CD4-positive, alpha-beta T cell treated with Interleukin-21 for 1 hour (primary cell): ENCODE measurements around the gene RNU11.
A peak's percentile ranks its signal among the peaks of the same experiment; 100 is the strongest.
"Not testable (repeated sequence)": the region's sequence is repeated elsewhere in the genome, so short reads cannot be mapped to it uniquely, and the experiment has no call there.

Source experiments
- DNase-seq: peaks from one replicate; pipeline ENCODE4 v3.0.0-alpha.2; 2020

The RNU11 gene

DNA sequence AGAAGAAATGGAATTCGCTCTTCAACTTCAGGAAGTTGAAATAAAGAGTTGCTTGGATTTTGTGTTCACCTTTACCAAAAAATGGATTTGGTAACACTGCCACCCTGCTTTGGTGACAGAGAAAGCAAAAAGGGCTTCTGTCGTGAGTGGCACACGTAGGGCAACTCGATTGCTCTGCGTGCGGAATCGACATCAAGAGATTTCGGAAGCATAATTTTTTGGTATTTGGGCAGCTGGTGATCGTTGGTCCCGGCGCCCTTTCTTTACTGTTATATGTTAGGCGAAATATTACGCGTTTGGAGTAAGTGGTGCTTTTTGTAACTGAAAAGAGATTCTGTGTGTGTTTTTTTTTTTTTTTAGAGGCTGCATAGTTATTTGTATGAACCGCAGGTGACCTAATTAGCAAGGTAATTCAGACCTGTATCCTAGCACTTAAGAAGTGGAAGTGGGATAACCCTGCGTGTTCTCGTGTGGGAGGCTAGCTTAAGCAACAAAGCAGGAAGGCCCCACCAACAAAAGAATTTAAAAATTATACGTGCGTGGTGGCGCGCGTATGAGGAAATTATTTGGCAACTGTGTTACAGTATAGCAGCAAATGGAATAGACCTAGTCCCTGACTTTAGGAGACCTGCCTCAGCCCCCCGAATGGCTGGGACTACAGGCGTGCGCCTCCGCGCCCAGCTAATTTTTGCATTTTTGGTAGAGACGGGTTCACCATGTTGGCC lies at the start of gene RNU11:
Gene RNU11, plus strand, starts transcription at position 127 of the 725 bp plus-strand sequence.
- peak; percentile 94 for DNase-seq

DNA sequence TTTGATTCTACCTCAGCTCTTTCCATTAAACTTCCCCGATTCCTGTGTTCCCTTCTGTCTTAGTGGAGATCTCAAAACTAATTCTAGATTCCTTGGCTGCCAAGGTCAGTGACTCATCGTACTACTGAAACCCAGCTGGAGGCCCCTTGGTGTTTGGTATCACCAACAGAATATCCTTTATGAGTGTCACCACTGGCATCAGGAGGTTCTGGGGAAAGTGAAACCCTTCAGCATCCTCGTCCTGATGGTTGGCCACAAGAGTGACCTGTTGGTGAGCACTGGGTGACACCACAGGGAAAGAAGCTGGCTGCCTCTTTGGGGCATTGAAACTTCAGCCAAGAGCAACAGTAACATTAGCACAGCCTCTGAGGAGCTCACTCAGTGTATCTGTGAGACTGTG lies 46.7 kb upstream of the RNU11 start:
- DNase-seq, result no peak

DNA sequence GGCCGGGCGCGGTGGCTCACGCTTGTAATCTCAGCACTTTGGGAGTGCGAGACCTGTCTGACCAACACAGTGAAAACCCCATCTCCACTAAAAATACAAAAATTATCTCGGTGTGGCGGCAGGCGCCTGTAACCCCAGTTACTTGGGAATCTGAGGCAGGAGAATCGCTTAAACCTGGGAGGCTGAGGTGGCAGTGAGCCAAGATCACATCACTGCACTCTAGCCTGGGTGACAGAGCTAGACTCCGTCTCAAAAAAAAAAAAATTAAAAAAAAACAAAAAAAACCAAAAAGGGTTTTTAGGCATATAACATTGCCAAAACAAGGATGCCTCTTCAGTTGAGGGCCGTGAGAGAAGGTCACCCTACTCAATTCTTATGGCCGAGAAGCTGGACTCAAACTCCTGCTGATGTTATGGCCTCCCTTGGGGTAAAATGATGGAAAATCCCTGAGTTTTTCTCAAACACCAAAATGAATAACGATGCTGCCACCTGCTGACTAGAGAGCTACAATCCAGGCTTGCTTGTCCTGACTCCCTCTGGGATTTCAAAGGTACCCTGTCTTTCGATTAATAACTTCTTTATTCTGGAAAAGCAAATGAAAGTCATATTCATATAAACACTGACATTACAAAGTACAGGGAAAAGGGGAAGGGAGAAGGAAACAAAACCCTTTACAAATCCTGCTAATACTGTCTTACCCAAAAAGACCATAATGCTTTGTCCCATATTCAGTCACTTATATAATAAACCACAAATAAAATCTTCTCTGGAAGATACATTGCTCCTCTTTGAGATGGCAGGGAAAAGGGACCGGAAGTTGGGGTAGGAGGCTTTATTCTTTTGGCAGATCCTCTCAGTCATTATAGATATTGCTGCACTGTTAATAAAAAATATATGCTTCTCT lies 45.6 kb upstream of the RNU11 start:
- DNase-seq, result peak; percentile 49

DNA sequence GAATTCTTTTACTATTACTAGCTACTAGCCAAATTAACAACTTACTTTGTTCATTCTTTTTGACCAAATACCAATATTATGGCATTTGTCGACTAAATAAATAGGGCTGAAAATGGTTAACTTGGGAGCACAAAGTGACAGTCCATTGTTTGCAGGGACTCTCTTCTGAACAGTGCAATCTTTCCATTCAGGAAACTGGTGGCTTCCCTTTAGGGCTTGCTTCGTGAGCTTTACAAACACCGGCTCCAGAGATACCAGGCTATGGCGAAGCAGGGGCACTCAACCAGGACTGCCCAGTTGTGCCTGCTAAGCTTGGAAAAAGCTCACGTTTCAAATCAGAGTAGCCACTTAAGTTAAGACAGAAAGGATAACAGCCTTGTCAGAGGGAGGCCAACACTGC lies 44.0 kb upstream of the RNU11 start:
- DNase-seq, result no peak

DNA sequence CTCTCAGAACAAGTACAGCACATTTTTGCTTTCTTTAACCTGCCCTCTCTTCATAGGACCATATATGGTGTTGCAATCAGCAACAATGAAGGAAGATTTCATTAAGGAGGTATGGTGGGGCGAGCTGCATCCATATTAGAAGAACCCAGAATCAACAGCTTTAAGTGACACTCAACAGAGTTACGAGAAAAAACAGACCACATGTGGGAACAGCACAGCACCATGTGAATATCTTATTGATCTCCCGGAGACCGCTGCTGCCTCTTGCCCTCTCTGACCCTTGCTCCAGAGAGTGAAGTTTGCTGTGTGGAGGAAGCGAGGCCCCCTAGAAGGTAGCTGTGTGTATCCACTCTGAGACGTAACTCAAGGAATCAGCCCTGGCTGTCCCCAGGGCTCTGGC lies 43.4 kb upstream of the RNU11 start:
- DNase-seq, result no peak

DNA sequence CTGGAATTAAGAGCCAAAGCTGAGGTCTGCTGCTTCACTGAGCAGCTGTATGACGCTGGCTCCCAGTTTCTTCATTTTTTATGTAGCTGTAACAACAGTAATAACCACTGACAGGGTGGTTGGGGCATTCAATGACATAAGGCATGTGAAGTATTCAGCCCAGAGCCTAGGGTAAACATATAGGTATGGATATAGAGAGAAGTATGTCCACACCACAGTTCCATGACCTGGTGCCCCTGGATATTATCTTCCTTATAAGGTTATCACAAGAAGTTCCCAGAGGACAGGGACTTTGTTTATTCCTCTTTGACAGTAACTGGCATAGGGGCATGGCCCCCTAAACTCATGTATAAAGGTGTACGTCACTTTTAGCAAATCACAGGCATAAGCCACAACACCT lies 41.6 kb upstream of the RNU11 start:
- DNase-seq, result no peak

DNA sequence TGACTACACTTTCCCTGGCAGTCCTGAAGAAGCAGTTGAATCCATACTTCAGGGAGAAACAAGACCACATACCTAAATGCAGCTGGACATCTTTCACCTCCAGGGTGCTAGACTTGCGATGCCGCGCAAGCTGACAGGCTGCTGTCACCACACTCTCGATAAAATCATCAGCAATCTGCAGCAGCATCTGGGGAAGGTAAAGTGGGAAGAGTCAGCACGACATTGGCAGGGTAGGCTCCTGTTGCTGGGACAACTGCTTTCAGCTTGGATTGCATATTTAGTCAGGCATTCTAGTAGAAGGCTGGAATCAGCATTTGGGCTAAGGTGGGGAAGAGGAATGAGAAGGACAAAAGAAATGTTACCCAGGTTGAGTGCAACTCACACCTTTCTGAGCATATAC lies 35.2 kb upstream of the RNU11 start:
- no peak for DNase-seq

DNA sequence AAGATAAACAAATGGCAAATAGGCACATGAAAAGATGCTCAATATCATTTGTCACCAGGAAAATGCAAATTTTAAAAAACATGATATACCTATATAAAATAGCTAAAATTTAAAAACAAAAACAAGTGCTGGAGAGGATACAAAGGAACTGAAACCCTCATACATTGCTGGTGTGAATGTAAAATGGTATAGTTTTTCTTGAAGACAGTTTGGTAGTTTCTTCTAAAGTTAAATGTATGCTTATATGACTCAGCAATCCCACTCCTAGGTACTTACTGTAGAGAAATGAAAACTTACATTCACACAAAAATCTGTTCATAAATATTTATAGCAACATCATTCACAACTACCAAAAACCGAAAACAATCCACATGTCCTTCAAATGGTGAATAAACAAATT lies 16.7 kb upstream of the RNU11 start:
- no peak for DNase-seq

DNA sequence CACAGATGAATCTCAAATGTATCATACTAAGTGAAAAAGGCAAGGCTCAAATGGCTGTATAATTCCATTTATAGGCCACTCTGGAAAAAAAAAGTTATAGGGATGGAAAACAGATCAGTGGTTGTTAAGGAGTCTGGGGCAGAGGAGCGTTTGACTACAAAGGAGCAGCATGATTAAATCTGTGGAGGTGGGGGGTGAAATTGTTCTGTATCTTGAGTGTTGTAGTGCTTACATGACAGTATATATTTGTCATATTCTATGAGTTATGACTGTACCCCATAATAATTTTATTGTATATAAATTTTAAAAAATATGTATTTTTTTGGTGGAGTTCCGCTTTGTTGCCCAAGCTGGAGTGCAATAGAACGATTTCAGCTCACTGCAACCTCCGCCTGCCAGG lies 15.8 kb upstream of the RNU11 start:
- no peak for DNase-seq

DNA sequence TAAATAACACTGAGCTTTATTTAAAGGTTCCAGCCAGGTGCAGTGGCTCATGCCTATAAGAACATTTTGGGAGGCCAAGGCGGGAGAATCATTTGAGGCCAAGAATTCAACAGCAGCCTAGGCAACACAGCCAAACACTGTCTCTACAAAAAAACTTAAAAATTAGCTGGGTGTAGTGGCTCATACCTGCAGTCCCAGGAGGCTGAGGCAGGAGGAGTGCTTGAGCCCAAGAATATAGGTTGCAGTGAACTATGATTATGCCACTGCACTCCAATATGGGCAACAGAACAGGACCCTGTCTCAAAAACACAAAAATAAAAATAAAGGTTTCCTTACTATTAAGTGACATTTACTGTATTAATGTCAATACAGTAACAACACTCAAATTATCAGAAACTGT lies 7.6 kb upstream of the RNU11 start:
- DNase-seq, result peak; percentile 60

DNA sequence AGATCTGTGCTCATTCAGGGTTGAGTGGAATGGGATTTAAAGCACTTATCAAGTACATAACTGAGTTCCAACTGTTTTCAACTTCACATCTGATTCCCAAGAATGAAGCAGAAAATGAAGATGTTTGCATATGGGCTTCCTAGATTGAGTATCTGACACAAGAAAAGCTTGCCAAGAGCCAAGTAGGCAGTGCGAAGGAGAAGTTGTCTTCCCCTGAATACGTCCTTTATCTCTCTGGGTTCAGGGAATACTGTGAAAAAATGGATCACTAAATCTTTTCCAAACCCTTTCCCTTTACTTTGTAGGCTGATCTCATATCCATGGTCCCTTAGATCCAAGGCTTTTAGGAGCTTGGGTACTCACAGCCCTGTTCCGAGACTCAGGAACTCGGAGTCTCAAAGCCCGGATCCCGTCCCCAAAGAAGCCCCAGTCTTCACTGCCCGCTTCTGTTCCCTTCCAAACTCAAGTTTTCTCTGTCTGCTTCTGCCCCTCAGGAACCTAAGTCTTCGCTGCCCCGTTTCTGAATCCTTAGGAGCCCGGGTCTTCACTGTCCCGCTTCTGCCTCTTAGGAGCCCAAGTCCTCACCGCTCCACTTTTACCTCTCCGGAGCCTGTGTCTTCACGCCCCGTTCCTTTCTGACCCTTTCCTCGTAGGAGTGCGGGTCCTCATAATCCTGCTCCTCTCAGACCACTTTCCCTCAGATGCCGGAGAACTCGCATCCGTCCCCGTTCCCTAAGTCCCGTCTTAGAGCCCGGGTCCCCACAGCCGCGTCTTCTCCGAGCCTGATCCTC lies 6.1 kb upstream of the RNU11 start:
- no peak for DNase-seq

DNA sequence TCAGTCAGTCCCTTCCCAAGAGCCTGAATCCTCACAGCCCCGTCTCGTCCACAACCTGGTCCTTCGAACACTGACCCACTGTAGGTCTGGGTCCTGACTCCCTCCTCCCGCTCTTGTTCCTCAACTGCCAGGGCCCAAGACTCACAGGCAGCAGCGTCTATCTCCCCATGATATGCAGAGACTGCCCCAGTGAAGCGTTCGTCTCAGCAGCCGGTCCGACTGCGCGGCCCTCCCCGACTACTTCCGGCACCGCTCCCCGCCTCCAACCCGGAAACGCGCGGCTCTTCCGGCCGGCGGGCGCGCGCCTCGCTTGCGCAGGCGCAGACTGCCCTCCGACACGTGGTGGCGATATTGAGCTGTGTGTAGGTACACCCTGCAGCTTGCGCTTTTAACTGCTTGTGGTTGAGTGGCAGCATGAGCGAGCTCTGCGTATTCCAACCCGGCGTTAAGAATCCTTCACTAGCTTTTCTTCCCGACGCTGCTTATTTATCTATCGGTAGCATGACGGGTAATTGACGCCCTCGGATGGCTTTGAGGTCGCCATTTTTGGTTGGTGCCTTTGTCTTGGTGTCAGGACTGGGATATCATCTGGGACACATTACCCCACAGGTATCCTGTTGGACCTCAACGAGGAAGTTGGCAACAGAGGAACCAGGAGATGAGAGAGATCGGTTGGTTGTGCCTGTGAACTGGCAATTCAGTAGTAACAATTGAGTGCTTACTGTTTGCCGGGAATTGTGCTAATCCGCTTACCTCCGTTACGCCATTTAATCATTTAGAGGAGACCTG lies 5.4 kb upstream of the RNU11 start, which contains the start of gene TAF12:
Gene TAF12, minus strand, starts transcription at position 221 of the 789 bp plus-strand sequence. CDS start 20,986 bp downstream, outside the sequence.
- DNase-seq, result peak; percentile 97

DNA sequence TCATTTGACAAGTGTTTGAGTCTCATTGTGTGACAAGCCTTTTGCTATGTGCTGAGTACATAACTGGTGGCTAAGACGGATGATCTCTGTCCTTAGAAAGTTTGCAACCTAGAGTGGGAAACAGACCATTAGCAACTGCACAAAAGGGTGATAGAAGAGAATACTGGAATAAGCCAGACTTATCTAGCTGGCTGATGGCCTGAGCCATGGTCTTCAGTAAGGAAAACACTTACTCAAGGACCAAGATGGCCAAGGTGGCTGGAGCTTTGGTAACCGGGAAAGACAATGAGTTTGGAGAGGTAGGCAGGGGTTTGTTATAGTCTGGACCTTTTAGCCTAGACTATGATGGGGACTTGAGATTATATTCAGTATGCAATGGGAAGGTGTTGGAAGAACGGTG lies 3.9 kb upstream of the RNU11 start:
- no peak for DNase-seq

DNA sequence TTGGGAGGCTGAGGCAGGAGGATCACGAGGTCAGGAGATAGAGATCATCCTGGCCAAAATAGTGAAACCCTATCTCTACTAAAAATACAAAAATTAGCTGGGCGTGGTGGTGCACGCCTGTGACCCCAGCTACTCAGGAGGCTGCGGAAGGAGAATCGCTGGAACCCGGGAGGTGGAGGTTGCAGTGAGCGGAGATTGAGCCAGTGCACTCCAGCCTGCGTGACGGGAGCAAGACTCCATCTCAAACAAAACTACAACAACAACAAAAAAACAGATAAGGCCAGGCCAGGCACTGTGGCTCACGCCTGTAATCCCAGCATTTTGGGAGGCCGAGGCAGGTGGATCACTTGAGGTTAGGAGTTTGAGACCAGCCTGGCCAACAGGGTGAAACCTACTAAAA lies 3.0 kb upstream of the RNU11 start:
- DNase-seq, result not testable (repeated sequence)

DNA sequence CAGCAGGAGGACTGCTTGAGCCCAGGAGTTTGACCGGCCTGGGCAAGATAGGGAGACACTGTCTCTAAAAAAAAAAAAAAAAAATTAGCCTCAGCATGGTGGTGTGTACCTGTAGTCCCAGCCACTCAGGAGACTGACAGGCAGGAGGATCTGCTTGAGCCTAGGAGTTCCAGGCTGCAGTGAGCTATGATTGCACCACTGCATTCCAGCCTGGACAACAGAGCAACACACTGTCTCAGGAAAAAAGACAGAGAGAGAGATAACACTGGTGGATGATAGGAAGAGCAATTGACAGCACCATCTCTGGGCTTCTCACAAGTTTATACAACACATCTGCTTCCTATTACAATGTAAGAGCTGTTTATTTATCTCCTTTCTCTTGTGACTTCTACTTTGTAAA lies 2.4 kb upstream of the RNU11 start:
- DNase-seq, result no peak

DNA sequence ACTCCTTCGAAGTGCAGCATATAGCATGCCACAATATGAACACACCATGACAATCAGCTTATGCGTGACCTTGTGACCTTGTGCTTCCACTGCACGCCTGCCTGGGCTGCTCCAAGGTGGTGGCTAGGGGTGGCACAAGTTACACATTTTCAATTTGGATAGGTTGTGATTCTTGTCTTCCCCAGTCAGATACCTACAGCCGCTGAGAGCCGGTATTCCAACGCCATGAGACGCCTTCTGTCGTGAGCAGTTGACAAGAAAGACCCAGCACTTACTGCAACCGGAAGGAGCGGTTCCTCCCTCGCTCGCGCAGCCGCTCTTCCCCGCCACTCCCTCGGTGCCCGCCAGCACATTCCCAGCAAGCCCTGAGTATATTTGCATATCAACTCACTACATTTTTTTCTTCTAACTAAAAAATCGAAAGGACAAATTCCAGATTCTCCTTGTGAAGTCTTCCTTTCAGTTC lies 359 bp upstream of the RNU11 start:
- DNase-seq, result peak; percentile 94

DNA sequence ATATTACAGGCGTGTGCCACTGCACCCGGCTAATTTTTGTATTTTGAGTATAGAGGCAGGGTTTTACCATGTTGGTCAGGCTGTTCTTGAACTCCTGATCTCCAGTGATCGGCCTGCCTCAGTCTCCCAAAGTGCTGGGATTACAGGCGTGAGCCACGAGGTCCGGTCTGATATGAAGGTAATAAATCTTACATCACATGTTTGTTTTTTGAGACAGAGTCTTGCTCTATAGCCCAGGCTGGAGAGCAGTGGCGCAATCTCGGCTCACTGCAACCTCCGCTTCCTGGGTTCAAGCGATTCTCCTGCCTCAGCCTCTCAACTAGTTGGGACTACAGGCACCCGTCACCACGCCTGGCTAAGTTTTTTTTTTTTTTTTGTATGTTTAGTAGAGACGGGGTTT lies 4.7 kb downstream of the RNU11 start:
- not testable (repeated sequence) for DNase-seq

DNA sequence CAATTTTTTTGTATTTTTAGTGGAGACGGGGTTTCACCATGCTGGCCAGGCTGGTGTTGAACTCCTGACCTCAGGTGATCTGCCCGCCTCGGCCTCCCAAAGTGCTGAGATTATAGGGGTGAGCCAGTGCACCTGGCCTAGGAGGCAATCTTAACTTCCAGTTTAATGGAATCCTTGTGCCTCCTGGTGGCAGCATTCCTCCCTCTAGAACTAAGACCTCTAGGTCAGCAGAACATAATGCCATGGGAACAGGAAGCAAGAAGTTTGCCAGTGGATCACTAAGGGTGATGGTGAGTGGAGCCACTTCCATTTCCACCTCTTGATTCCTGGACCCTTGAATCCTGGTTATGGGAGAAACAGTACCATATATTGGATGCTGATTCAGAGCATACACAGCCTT lies 5.5 kb downstream of the RNU11 start:
- peak; percentile 25 for DNase-seq

DNA sequence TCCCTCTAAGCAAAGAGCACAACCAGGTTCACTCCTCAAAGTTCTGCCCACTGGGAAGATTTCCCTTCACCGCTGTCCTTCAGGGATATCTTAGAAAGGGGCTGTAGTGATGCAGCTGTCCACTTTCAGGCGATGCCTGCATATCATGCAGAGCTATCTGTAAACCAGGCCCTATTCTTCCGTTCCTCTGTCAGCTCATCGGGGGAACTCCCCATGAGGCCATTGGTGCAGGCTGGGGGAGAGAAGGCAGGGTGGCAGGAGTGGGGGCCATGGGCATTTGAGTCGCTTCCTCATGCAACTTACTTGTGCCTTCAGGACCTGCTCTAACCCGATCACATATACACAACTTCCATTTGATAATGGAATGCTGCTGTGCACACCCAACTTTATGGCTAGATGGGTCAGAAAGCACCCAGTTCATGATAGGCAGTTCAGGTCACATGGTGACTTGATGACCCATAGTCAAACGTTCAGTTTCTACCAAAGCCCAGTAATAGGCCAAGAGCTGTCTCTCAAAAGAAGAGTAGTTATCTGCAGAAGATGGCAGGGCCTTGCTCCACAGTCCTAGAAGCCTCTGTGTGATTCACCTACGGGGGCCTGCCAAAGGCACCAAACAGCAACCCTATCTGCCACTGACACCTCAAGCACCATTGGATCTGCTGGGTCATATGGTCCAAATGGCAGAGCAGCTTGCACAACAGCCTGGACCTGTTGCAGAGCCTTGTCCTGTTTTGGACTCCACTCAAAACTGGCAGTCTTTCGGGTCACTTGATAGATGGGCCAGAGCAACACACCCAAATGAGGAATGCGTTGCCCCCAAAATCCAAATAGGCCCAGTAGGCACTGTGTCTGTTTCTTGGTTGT lies 7.3 kb downstream of the RNU11 start:
- not testable (repeated sequence) for DNase-seq

DNA sequence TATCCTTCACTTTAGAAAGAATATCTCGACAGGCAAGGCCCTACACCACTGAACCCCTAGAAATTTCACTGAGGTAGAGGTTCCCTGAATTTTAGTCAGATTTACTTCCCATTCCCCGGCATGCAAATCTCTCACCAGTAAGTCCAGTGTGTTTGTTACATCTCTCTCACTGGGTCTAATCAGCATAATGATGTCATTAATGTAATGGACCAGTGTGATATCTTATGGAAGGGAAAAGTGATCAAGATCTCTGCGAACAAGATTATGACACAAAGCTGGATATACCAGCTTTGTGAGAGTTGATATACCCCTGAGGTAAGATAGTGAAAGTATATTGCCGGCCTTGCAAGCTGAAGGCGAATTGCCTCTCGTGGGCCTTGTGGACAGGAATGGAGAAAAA lies 7.9 kb downstream of the RNU11 start:
- no peak for DNase-seq

DNA sequence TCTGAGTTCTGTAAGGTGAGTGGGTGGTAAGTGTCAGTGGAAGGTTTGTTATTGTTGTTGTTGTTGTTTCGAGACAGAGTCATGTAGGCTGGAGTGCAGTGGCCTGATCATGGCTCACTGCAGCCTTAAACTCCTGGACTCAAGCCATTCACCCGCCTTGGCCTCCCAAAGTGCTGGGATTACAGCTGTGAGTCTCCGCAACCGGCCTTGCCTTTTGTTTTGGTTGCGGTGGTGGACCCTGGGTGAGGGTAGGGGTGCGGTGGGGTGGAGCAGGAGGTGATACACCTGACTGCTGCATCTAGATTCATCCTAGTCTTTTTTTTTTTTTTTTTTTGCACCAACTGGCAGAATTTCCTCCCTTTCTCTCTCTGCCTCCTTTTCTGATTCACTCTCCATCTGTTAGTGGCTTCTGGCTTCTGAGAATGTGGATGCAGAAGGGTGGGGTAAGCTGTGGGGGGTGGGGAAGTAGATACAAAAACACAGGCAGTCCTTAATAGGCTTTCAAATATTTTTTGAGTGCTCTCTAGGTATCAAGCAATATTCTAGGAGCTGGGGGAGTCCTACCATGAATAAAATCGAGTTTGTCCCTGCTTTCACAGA lies 15.6 kb downstream of the RNU11 start:
- DNase-seq, result no peak
